ENCODE measurements around the gene SYNGR1. TPM values are rescaled to one million over a fixed set of nuclear protein-coding genes. Genes with fewer than 3 reads are reported as not detected.

The SYNGR1 gene
- total RNA-seq, 1 experiment from 2014 or later: 9.0 TPM

GRCh38 chr22:39303358-39303757 is 46.4 kb upstream of the SYNGR1 start:
- CTCF ChIA-PET: no interaction called here
- no TSS peak for BruUV-seq (replicated peaks)
- Histone ChIP-seq H3K9ac (ENCODE audit: low read length) (no peak overlapping the region), H3K27me3 (ENCODE audit: low read length) (no peaks in the 10 kb centered on the region), H4K20me1 (ENCODE audit: low read length) (no peaks in the 10 kb centered on the region), H3K4me1 (ENCODE audit: insufficient read depth, low read length) (peaks cover 3% of the 10 kb centered on the region), H3K79me2 (ENCODE audit: low read length) (no peaks in the 10 kb centered on the region), H3K9me2 (replicated peaks; ENCODE audit: low read length) (no peaks in the 10 kb centered on the region), H3K9me3 (ENCODE audit: low read length) (no peaks in the 10 kb centered on the region), H3K4me2 (ENCODE audit: low read length) (no peak overlapping the region), H3K36me3 (ENCODE audit: low read depth, low read length) (no peaks in the 10 kb centered on the region), H3K4me3 (ENCODE audit: low read length) (no peak overlapping the region), H3F3A (ENCODE audit: low read length, unreplicated experiment) (no peaks in the 10 kb centered on the region), H3K27ac (ENCODE audit: low read length) (no peak overlapping the region), H2AFZ (ENCODE audit: low read length) (no peak overlapping the region)
- no peak for TF ChIP-seq CTCF (conservative IDR thresholded peaks at IDR 0.05; ENCODE audit: low read depth, low read length)
- no peak for TF ChIP-seq EZH2phosphoT487 (IDR thresholded peaks at IDR 0.05; ENCODE audit: borderline replicate concordance, low read length)
- no peak for TF ChIP-seq EZH2 (IDR thresholded peaks at IDR 0.05; ENCODE audit: low read length, unreplicated experiment)
- ATAC-seq (no peak), DNase-seq (no peak)
- POLR2A ChIA-PET (ENCODE audit: unreplicated experiment): interaction anchor here (0.6 kb wide), 1 partner anchor 58 kb away, joined by 3 read pairs; no protein-coding TSS in a partner anchor
- intact Hi-C loops (cut with micrococcal nuclease): no loop called here

GRCh38 chr22:39303892-39304671 is 45.7 kb upstream of the SYNGR1 start:
- Histone ChIP-seq H3K9ac (ENCODE audit: low read length) (no peak overlapping the region), H4K20me1 (ENCODE audit: low read length) (no peaks in the 10 kb centered on the region), H3K27ac (ENCODE audit: low read length) (no peak overlapping the region), H3K9me2 (replicated peaks; ENCODE audit: low read length) (no peaks in the 10 kb centered on the region), H3K79me2 (ENCODE audit: low read length) (no peaks in the 10 kb centered on the region), H3F3A (ENCODE audit: low read length, unreplicated experiment) (no peaks in the 10 kb centered on the region), H3K27me3 (ENCODE audit: low read length) (no peaks in the 10 kb centered on the region), H2AFZ (ENCODE audit: low read length) (no peak overlapping the region), H3K9me3 (ENCODE audit: low read length) (no peaks in the 10 kb centered on the region), H3K4me1 (ENCODE audit: insufficient read depth, low read length) (peaks cover 9% of the 10 kb centered on the region), H3K36me3 (ENCODE audit: low read depth, low read length) (no peaks in the 10 kb centered on the region), H3K4me2 (ENCODE audit: low read length) (no peak overlapping the region), H3K4me3 (ENCODE audit: low read length) (no peak overlapping the region)
- ATAC-seq (no peak), DNase-seq (no peak)
- intact Hi-C loops (cut with micrococcal nuclease): no loop called here
- POLR2A ChIA-PET (ENCODE audit: unreplicated experiment): interaction anchor here (0.5 kb wide), 1 partner anchor 14 kb away, joined by 18 read pairs; no protein-coding TSS in a partner anchor
- no peak for TF ChIP-seq EZH2 (IDR thresholded peaks at IDR 0.05; ENCODE audit: low read length, unreplicated experiment)
- TF ChIP-seq EZH2phosphoT487 (IDR thresholded peaks at IDR 0.05; ENCODE audit: borderline replicate concordance, low read length): no peak
- TF ChIP-seq CTCF (conservative IDR thresholded peaks at IDR 0.05; ENCODE audit: low read depth, low read length): no peak
- BruUV-seq (replicated peaks): no TSS peak
- CTCF ChIA-PET: no interaction called here

Measured in PC-3 (cell line).